Activated B cell treated with CpG ODN at 0.5 μM for 24 hours (primary cell): ENCODE data around the gene SLC1A7. TPM values are rescaled to one million over a fixed set of nuclear protein-coding genes. Genes with fewer than 3 reads are reported as not detected.

Source experiments
- ATAC-seq: fragments of 200-7000 bp; cut with Tn5 transposase; one replicate; pipeline ENCODE4 v1.10.0; 2021; ENCODE audit warnings: low read depth, mild to moderate bottlenecking, moderate library complexity
- CTCF ChIA-PET: fragments of 350-600 bp; sonication (Branson Sonifier 250); formaldehyde crosslinking; loops from one replicate; lab custom pipeline; 2021; ENCODE audit warnings: antibody characterized with exemption; lab: Charles Lee
- POLR2A ChIA-PET: fragments of 350-600 bp; sonication (Branson Sonifier 250); formaldehyde crosslinking; loops from one replicate; lab custom pipeline; 2021; ENCODE audit warnings: antibody characterized with exemption; lab: Charles Lee
- DNase-seq: peaks from one replicate; pipeline ENCODE4 v3.0.0; 2022
- H3K27ac Mint-ChIP-seq: one replicate; pipeline ENCODE4 v1.8.0; 2020; ENCODE audit warnings: mixed read lengths
- H3K27me3 Mint-ChIP-seq: one replicate; pipeline ENCODE4 v1.8.0; 2021; ENCODE audit warnings: mixed read lengths
- H3K36me3 Mint-ChIP-seq: one replicate; pipeline ENCODE4 v1.8.0; 2021; ENCODE audit warnings: low read depth, mixed read lengths
- H3K4me1 Mint-ChIP-seq: one replicate; pipeline ENCODE4 v1.8.0; 2021; ENCODE audit warnings: mixed read lengths
- H3K4me3 Mint-ChIP-seq: one replicate; pipeline ENCODE4 v1.8.0; 2020; ENCODE audit warnings: mild to moderate bottlenecking, mixed read lengths
- H3K9me3 Mint-ChIP-seq: one replicate; pipeline ENCODE4 v1.8.0; 2020; ENCODE audit warnings: mixed read lengths
- CTCF ChIP-seq: fragments of 200-600 bp; IDR thresholded peaks from one replicate; pipeline ENCODE4 v1.8.0; 2022; ENCODE audit warnings: antibody characterized with exemption, mild to moderate bottlenecking
- intact Hi-C: fragments of 100-400 bp; cut with micrococcal nuclease; formaldehyde crosslinking; loops from one replicate; pipeline ENCODE4 v1.15.1; 2024
- total RNA-seq: library from RNA; stranded (reverse); gene quantifications from 2 replicates; pipeline ENCODE4 v1.2.3, GENCODE V29; 2022

The SLC1A7 gene
- total RNA-seq, 1 donor from 2014 or later, result not detected

- ATAC-seq (no peak), DNase-seq (no peak)
- ChIA-PET CTCF (no interaction called here), POLR2A (no interaction called here)
- Mint-ChIP-seq H3K27ac (no peak overlapping the region), H3K9me3 (peaks cover 9% of the 10 kb centered on the region), H3K27me3 (peaks cover 8% of the 10 kb centered on the region), H3K4me1 (no peaks in the 10 kb centered on the region), H3K36me3 (no peaks in the 10 kb centered on the region), H3K4me3 (no peak overlapping the region)
- TF ChIP-seq CTCF, result no peak
- intact Hi-C loops, result no loop called here
Observed at GRCh38 chr1:53141487-53142055, 867 bp downstream of the SLC1A7 start.

- DNase-seq (no peak), ATAC-seq (no peak)
- TF ChIP-seq CTCF, result no peak
- Mint-ChIP-seq H3K9me3 (peaks cover 9% of the 10 kb centered on the region), H3K27ac (no peak overlapping the region), H3K36me3 (no peaks in the 10 kb centered on the region), H3K27me3 (peaks cover 8% of the 10 kb centered on the region), H3K4me3 (no peak overlapping the region), H3K4me1 (no peaks in the 10 kb centered on the region)
- ChIA-PET CTCF (no interaction called here), POLR2A (no interaction called here)
- intact Hi-C loops, result no loop called here
Observed at GRCh38 chr1:53140451-53140850, 2.0 kb downstream of the SLC1A7 start.

- Mint-ChIP-seq H3K9me3 (peaks cover 9% of the 10 kb centered on the region), H3K27ac (no peak overlapping the region), H3K27me3 (peaks cover 8% of the 10 kb centered on the region), H3K4me3 (no peak overlapping the region), H3K4me1 (no peaks in the 10 kb centered on the region), H3K36me3 (no peaks in the 10 kb centered on the region)
- intact Hi-C loops, result no loop called here
- DNase-seq (no peak), ATAC-seq (no peak)
- ChIA-PET CTCF (no interaction called here), POLR2A (no interaction called here)
- TF ChIP-seq CTCF, result no peak
Observed at GRCh38 chr1:53139951-53140361, 2.5 kb downstream of the SLC1A7 start.

GRCh38 chr1:53138991-53139884 is 3.2 kb downstream of the SLC1A7 start:
- ATAC-seq (no peak), DNase-seq (no peak)
- POLR2A ChIA-PET, result no interaction called here
- peaks cover 5% of the 10 kb centered on the region for H3K27me3 Mint-ChIP-seq
- H3K4me3 Mint-ChIP-seq, result no peak overlapping the region
- CTCF ChIA-PET, result no interaction called here
- intact Hi-C loops, result no loop called here
- H3K27ac Mint-ChIP-seq, result no peak overlapping the region
- peaks cover 9% of the 10 kb centered on the region for H3K9me3 Mint-ChIP-seq
- TF ChIP-seq CTCF, result no peak
- H3K36me3 Mint-ChIP-seq, result no peaks in the 10 kb centered on the region
- no peaks in the 10 kb centered on the region for H3K4me1 Mint-ChIP-seq

GRCh38 chr1:53137729-53138128 is 4.7 kb downstream of the SLC1A7 start:
- peaks cover 9% of the 10 kb centered on the region for H3K9me3 Mint-ChIP-seq
- H3K36me3 Mint-ChIP-seq, result no peaks in the 10 kb centered on the region
- no peak overlapping the region for H3K4me3 Mint-ChIP-seq
- intact Hi-C loops, result no loop called here
- H3K27me3 Mint-ChIP-seq, result peaks cover 5% of the 10 kb centered on the region
- ChIA-PET POLR2A (no interaction called here), CTCF (no interaction called here)
- no peak for DNase-seq
- H3K27ac Mint-ChIP-seq, result no peak overlapping the region
- H3K4me1 Mint-ChIP-seq, result no peaks in the 10 kb centered on the region
- no peak for ATAC-seq
- no peak for TF ChIP-seq CTCF
